Iris pigment epithelial cell (primary cell): ENCODE data around the gene TRIM71.
A peak's percentile ranks its signal among the peaks of the same experiment; 100 is the strongest.
"Not testable (repeated sequence)": the region's sequence is repeated elsewhere in the genome, so short reads cannot be mapped to it uniquely, and the experiment has no call there.

Experiments used
- DNase-seq: peaks from one replicate; pipeline ENCODE4 v3.0.0-alpha.2; 2011; ENCODE audit warnings: low read depth

The TRIM71 gene

GRCh38 chr3:32934150-32934742, 116.4 kb downstream of the TRIM71 start:
- peak; percentile 9 for DNase-seq

- no peak for DNase-seq
Observed at GRCh38 chr3:32937331-32937730, 119.5 kb downstream of the TRIM71 start.

- DNase-seq = not testable (repeated sequence)
Observed at GRCh38 chr3:32939531-32940284, 121.9 kb downstream of the TRIM71 start.

GRCh38 chr3:32940726-32941125, 122.9 kb downstream of the TRIM71 start:
- no peak for DNase-seq

- peak; percentile 39 for DNase-seq
Observed at GRCh38 chr3:32945136-32945535, 127.3 kb downstream of the TRIM71 start.

- DNase-seq = not testable (repeated sequence)
Observed at GRCh38 chr3:32945598-32945997, 127.8 kb downstream of the TRIM71 start.

GRCh38 chr3:32946973-32947788, 129.4 kb downstream of the TRIM71 start:
- no peak for DNase-seq
